HL-60 (cell line): Measurements from ENCODE around the gene IL18.

ENCODE experiments used
- DNase-seq, 2 experiments: peaks; one replicate each; pipeline ENCODE4 v3.0.0-alpha.2; 2010 to 2020; ENCODE audit warnings: low read depth in 1 of 2, low spot score in 1 of 2
- H3K27ac ChIP-seq: fragments of 250-450 bp; sonication (Bioruptor Pico); replicated peaks from 2 replicates; pipeline ENCODE4 v1.5.1; 2020; ENCODE audit warnings: mild to moderate bottlenecking, moderate library complexity
- H3K27me3 ChIP-seq: fragments of 250-450 bp; sonication (Bioruptor Pico); 2 replicates; pipeline ENCODE4 v1.5.1; 2021; ENCODE audit warnings: mild to moderate bottlenecking, moderate library complexity; ENCODE audit not compliant: insufficient read depth, poor library complexity, severe bottlenecking
- H3K4me3 ChIP-seq: replicated peaks from 2 replicates; pipeline ENCODE4 v1.5.1; 2011; ENCODE audit warnings: mild to moderate bottlenecking, control low read depth, low read length; ENCODE audit not compliant: insufficient read depth
- CTCF ChIP-seq: IDR thresholded peaks from one replicate; pipeline ENCODE4 v1.5.1; 2011; ENCODE audit warnings: low read length, control low read depth, inconsistent platforms; ENCODE audit not compliant: insufficient read depth
- GABPA ChIP-seq: IDR thresholded peaks from 2 replicates; pipeline ENCODE4 v1.6.1; 2012; ENCODE audit warnings: low read depth
- POLR2AphosphoS5 ChIP-seq: IDR thresholded peaks from 2 replicates; pipeline ENCODE4 v1.6.1; 2012; ENCODE audit warnings: low read depth
- REST ChIP-seq: IDR thresholded peaks from 2 replicates; pipeline ENCODE4 v1.6.1; 2012; ENCODE audit warnings: low read depth; ENCODE audit not compliant: insufficient replicate concordance
- SPI1 ChIP-seq: IDR thresholded peaks from 2 replicates; pipeline ENCODE4 v1.6.1; 2012; ENCODE audit warnings: low read depth, mild to moderate bottlenecking, borderline replicate concordance

The IL18 gene

GRCh38 chr11:112160091-112160848 lies 3.6 kb downstream of the IL18 start:
- H3K27ac ChIP-seq: peak overlapping the region; percentile 82
- TF ChIP-seq CTCF: no peak
- TF ChIP-seq SPI1: no peak
- TF ChIP-seq POLR2AphosphoS5: no peak
- TF ChIP-seq REST: no peak
- peak overlapping the region; percentile 24 for H3K4me3 ChIP-seq
- no peak for DNase-seq
- H3K27me3 ChIP-seq: no peaks in the 10 kb centered on the region

GRCh38 chr11:112159098-112160065 lies 4.5 kb downstream of the IL18 start:
- H3K4me3 ChIP-seq: peak overlapping the region; percentile 24
- peak; percentile 57 to 64 for DNase-seq
- no peak for TF ChIP-seq REST
- TF ChIP-seq POLR2AphosphoS5: no peak
- TF ChIP-seq SPI1: peak; percentile 73
- peak overlapping the region; percentile 82 for H3K27ac ChIP-seq
- H3K27me3 ChIP-seq: no peaks in the 10 kb centered on the region

- TF ChIP-seq GABPA (no peak), POLR2AphosphoS5 (no peak), REST (no peak), CTCF (no peak), SPI1 (no peak)
- DNase-seq: peak; percentile 21 to 89
- H3K27me3 ChIP-seq: no peaks in the 10 kb centered on the region
- H3K27ac ChIP-seq: no peak overlapping the region; the same call in 1 of the 2 replicates
- no peak overlapping the region for H3K4me3 ChIP-seq
Observed at GRCh38 chr11:112156956-112157766, 6.7 kb downstream of the IL18 start.
